PC-3 (cell line): Measurements from ENCODE around the gene METTL26.

ENCODE experiments used
- CTCF ChIP-seq: fragments of 300-600 bp; sonication (generic); conservative IDR thresholded peaks from 2 replicates; pipeline ENCODE4 v1.5.1; 2017; ENCODE audit warnings: antibody characterized with exemption, low read depth, mild to moderate bottlenecking, low read length
- EZH2 ChIP-seq: fragments of 300-600 bp; sonication (generic); IDR thresholded peaks from one replicate; pipeline ENCODE4 v1.6.1; 2017; ENCODE audit warnings: antibody characterized with exemption, mild to moderate bottlenecking, low read length; ENCODE audit not compliant: unreplicated experiment

GRCh38 chr16:673399-673991, 37.4 kb upstream of the METTL26 start:
- TF ChIP-seq CTCF: no peak
- TF ChIP-seq EZH2: no peak
